GM12873 (cell line): ENCODE measurements around the gene PALB2.

Experiments used
- TF ChIP-seq, protein P1 (sequence below): IDR thresholded peaks from 2 replicates; pipeline ENCODE4 v1.5.1; 2012; ENCODE audit warnings: low read depth, mild to moderate bottlenecking, moderate library complexity, low read length, control low read depth; ENCODE audit not compliant: insufficient read depth; ENCODE audit errors: missing control alignments

PALB2 gene

DNA sequence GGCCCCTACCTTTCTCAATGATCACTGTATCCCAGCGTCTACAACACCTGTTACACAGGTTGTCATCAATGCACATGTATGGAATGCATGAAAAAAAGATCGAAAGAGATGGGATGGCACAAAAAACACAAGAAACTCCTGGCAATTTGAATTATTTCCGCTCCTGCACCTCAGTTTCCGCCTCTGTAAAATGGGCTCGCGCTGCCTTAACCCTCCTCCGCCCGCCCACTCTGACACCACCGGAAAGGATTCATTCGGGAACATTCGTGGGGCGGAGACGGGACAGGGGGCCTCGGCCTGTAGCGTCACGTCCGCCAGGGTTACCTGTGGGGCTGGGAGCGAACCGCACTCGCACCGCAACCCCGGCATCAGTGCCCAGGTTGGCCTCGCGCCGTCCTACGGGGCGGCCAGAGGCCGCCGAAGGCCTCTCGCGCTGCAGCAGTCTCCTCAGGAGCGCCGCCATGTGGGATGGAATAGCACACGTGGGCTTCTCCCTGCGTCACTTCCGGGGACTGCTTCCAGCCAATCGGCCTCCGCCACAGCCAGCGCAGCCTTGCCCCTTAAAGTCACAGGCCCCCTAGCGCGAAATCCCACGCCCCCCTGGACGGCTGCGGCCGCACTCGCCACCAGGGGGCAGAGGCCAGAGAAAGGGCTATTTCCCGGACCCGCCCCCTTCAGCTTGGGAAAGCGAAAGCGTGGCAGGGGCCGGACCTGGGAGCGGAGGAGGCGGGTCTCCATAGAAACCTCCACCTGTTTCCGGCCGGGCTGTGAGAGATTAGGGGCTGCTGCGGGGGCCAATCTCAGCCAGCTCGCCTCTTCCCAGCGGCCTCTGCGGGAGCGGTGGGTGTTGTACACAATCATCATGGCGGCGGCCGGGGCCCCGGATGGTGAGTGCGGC lies 84.0 kb downstream of the PALB2 start, which contains the start of the genes EARS2 and UBFD1:
TSS of gene EARS2 (minus strand) at position 470 of the 898 bp plus-strand sequence. CDS start at position 463, 7 bp downstream.
TSS of gene UBFD1 (plus strand) at position 847 of the 898 bp plus-strand sequence. CDS start at position 863, 16 bp downstream.
- TF ChIP-seq, protein P1, sequence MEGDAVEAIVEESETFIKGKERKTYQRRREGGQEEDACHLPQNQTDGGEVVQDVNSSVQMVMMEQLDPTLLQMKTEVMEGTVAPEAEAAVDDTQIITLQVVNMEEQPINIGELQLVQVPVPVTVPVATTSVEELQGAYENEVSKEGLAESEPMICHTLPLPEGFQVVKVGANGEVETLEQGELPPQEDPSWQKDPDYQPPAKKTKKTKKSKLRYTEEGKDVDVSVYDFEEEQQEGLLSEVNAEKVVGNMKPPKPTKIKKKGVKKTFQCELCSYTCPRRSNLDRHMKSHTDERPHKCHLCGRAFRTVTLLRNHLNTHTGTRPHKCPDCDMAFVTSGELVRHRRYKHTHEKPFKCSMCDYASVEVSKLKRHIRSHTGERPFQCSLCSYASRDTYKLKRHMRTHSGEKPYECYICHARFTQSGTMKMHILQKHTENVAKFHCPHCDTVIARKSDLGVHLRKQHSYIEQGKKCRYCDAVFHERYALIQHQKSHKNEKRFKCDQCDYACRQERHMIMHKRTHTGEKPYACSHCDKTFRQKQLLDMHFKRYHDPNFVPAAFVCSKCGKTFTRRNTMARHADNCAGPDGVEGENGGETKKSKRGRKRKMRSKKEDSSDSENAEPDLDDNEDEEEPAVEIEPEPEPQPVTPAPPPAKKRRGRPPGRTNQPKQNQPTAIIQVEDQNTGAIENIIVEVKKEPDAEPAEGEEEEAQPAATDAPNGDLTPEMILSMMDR: peak; percentile 80

DNA sequence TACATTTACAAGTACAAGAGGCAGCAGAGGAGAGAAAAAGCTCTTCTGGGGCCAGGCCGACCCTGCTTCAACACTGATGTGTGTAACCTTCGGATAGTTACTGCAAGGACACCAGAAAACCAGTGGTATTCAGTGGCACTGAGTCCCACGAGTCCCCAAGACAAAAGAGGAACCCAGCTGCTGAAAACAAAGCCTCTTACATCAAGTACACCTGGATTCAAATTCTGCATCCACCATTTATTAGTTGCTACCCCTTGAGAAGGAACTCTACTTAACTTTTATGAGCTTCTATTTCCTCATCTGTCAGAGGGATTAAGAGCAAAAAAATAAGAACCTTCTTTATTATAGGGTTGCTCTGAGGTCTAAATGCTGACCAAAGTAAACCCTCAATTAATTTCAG lies 86.6 kb downstream of the PALB2 start:
- TF ChIP-seq, protein P1: no peak
